ENCODE measurements around the gene ERMP1. TPM values are rescaled to one million over a fixed set of nuclear protein-coding genes. Genes with fewer than 3 reads are reported as not detected.

Gene ERMP1
- total and polyA plus RNA-seq, 2 of the 8 experiments (the other 6 are each of a cell fraction or from before 2014, with no cell fraction given): 12.8 to 16.7 TPM

DNA sequence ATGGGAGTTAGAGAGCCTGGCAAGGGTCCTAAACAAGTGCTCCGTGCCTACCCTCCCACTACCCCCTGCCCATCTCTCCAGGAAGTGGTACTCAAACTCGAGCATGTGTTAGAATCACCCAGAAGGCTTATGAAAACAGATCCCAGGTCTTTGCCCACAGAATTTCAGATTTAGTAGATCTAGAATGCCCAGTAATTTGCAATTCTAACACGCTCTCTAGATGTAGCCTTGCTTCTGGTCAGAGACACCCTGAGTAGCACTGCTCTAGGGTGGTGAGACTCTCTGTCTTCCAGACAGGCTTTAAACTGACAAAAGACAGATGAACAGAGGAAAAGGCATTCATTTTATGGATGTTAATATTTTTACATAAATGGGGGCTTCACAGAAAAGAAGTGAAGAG lies 20.7 kb upstream of the ERMP1 start:
- H4K5ac ChIP-seq (ENCODE audit: insufficient read length, low read depth, low read length): no peak overlapping the region
- no peaks in the 10 kb centered on the region for H3K36me3 ChIP-seq (ENCODE audit: control insufficient read depth in 2 of 4, insufficient read depth in 4 of 4, low read length in 3 of 4)
- no peaks in the 10 kb centered on the region for H3K79me2 ChIP-seq (ENCODE audit: control insufficient read depth in 1 of 2, insufficient read depth in 2 of 2, low read length in 2 of 2)
- no peaks in the 10 kb centered on the region for H4K20me1 ChIP-seq (replicated peaks in 1 of 2; ENCODE audit: control insufficient read depth in 1 of 2, insufficient read depth in 2 of 2, low read length in 2 of 2)
- H2AK5ac ChIP-seq (ENCODE audit: low read depth, low read length): no peak overlapping the region
- ChIA-PET POLR2A (ENCODE audit: partially characterized antibody) (no interaction called here), CTCF (ENCODE audit: partially characterized antibody) (interaction anchor here (1.0 to 2.2 kb wide), 4 partner anchors 10 to 170 kb away, joined by 3 to 7 read pairs (median 4); no protein-coding TSS in a partner anchor)
- no peaks in the 10 kb centered on the region for H3K27me3 ChIP-seq (replicated peaks in 1 of 4; ENCODE audit: control insufficient read depth in 3 of 4, extremely low read depth in 1 of 4, insufficient read depth in 3 of 4, low read length in 3 of 4)
- no peak for DNase-seq (ENCODE audit: low read depth in 1 of 2, low spot score in 2 of 2)
- H3K4me1 ChIP-seq (replicated peaks in 1 of 4; ENCODE audit: control insufficient read depth in 3 of 4, insufficient read depth in 4 of 4, low read length in 3 of 4): no peaks in the 10 kb centered on the region
- H3K4me2 ChIP-seq (ENCODE audit: insufficient read depth in 1 of 2, low read depth in 2 of 2, low read length in 2 of 2): no peak overlapping the region
- H4K91ac ChIP-seq (replicated peaks; ENCODE audit: insufficient read length, low read length): no peak overlapping the region
- H3K23me2 ChIP-seq (ENCODE audit: low read depth, low read length): no peaks in the 10 kb centered on the region
- no peak overlapping the region for H4K8ac ChIP-seq (ENCODE audit: extremely low read depth, insufficient read depth, low read length)
- WGBS, 2 experiments (ENCODE audit: extremely low coverage in 1 of 2, insufficient coverage in 1 of 2, insufficient read length in 1 of 2, insufficient replicate concordance in 2 of 2, low coverage in 1 of 2, low lambda C conversion rate in 2 of 2, missing lambda C conversion rate in 1 of 2): 82% methylated on average over 3 of the region's 3 CpGs; no CpG with 5 or more reads in 1 of the 2 experiments
- no peak overlapping the region for H3K14ac ChIP-seq (ENCODE audit: insufficient read length)
- H3K9ac ChIP-seq (replicated peaks in 1 of 4; ENCODE audit: extremely low read depth in 1 of 4, low read depth in 3 of 4, low read length in 3 of 4): no peak overlapping the region
- FAIRE-seq: no peak
- TF ChIP-seq RFX5 (IDR thresholded peaks at IDR 0.05; ENCODE audit: borderline replicate concordance, low read depth, low read length): no peak
- TF ChIP-seq RAD21 (IDR thresholded peaks at IDR 0.05 in 1 of 2, conservative IDR thresholded peaks at IDR 0.05 in 1 of 2; ENCODE audit: low read depth in 2 of 2, low read length in 2 of 2): no peak
- no peaks in the 10 kb centered on the region for H3K79me1 ChIP-seq (ENCODE audit: low read depth, low read length)
- no peak overlapping the region for H3K23ac ChIP-seq (ENCODE audit: insufficient read length)
- no peak overlapping the region for H3K56ac ChIP-seq (replicated peaks; ENCODE audit: insufficient read length, low read depth, low read length)
- H2BK20ac ChIP-seq (ENCODE audit: low read length): no peak overlapping the region
- H3K4me3 ChIP-seq (ENCODE audit: extremely low read depth in 1 of 4, insufficient read depth in 2 of 4, low read depth in 3 of 4, low read length in 4 of 4): no peak overlapping the region
- H2BK5ac ChIP-seq (ENCODE audit: low read depth, low read length): no peak overlapping the region
- no peaks in the 10 kb centered on the region for H3K9me3 ChIP-seq (ENCODE audit: insufficient read depth in 2 of 2, low read depth in 1 of 2, low read length in 1 of 2)
- no peak overlapping the region for H2BK12ac ChIP-seq (ENCODE audit: low read depth, low read length)
- H3K27ac ChIP-seq (ENCODE audit: low read depth, low read length): no peak overlapping the region
- no peak overlapping the region for H2BK15ac ChIP-seq (ENCODE audit: low read length)
- no peak overlapping the region for H3K18ac ChIP-seq (ENCODE audit: extremely low read depth, low read length)
- no peak overlapping the region for H2AFZ ChIP-seq (ENCODE audit: low read length)
- H3K4ac ChIP-seq (replicated peaks; ENCODE audit: insufficient read length, low read depth, low read length): no peak overlapping the region
- no peak overlapping the region for H2BK120ac ChIP-seq (replicated peaks; ENCODE audit: low read depth, low read length)

All from H1 (cell line).